ENCODE measurements around the gene MET.

GRCh38 chr7:116798232-116798631 is 126.2 kb downstream of the MET start:
- no peak for TF ChIP-seq CTCF (tag by site-specific recombination; IDR thresholded peaks at IDR 0.05)
- TF ChIP-seq SP7 (tag by site-specific recombination; IDR thresholded peaks at IDR 0.05): no peak
- TF ChIP-seq YY1 (tag by site-specific recombination; IDR thresholded peaks at IDR 0.05): no peak
- no peak for TF ChIP-seq KLF9 (tag by site-specific recombination; IDR thresholded peaks at IDR 0.05; ENCODE audit: low read depth)
- no peak for TF ChIP-seq REST (tag by site-specific recombination; IDR thresholded peaks at IDR 0.05)
- no peak for TF ChIP-seq ATF2 (tag by site-specific recombination; IDR thresholded peaks at IDR 0.05; ENCODE audit: low read depth)
- TF ChIP-seq ZNF24 (tag by site-specific recombination; IDR thresholded peaks at IDR 0.05): no peak
- no peak for TF ChIP-seq ZBTB20 (tag by site-specific recombination; IDR thresholded peaks at IDR 0.05)
- TF ChIP-seq HOXA7 (CRISPR knock-in tag; IDR thresholded peaks at IDR 0.05; ENCODE audit: borderline replicate concordance): no peak
- no peak for TF ChIP-seq INSM2 (tag by site-specific recombination; IDR thresholded peaks at IDR 0.05)
- TF ChIP-seq ZNF324 (tag by site-specific recombination; IDR thresholded peaks at IDR 0.05): no peak
- no peak for TF ChIP-seq ZNF830 (tag by site-specific recombination; IDR thresholded peaks at IDR 0.05; ENCODE audit: low read depth)
- no peak for TF ChIP-seq ZNF26 (tag by site-specific recombination; IDR thresholded peaks at IDR 0.05)
- no peak for TF ChIP-seq ZNF645 (tag by site-specific recombination; IDR thresholded peaks at IDR 0.05)

Measured in HEK293 (cell line).